PC-9 (cell line): Measurements from ENCODE around the gene UBQLN1. TPM values are rescaled to one million over a fixed set of nuclear protein-coding genes. Genes with fewer than 3 reads are reported as not detected.

Source experiments
- BruUV-seq: library from RNA; stranded (reverse); fragments of 400-500 nt; replicated peaks from 2 replicates; lab custom pipeline; 2021; lab: Mats Ljungman, UMichigan
- CTCF ChIA-PET: fragments of 300-600 bp; sonication (Branson Sonifier 250); formaldehyde crosslinking; loops from one replicate; lab custom pipeline; 2022; ENCODE audit warnings: antibody characterized with exemption; lab: Charles Lee
- POLR2A ChIA-PET: fragments of 300-600 bp; sonication (Branson Sonifier 250); formaldehyde crosslinking; loops from one replicate; lab custom pipeline; 2022; ENCODE audit warnings: antibody characterized with exemption; ENCODE audit not compliant: unreplicated experiment; lab: Charles Lee
- DNase-seq, 2 experiments: peaks; one replicate each; pipeline versions ENCODE4 v3.0.0 to v3.0.0-alpha.2; 2015 to 2022; ENCODE audit warnings: mixed read lengths in 1 of 2
- H2AFZ ChIP-seq: fragments of 200-600 bp; sonication (generic); 2 replicates; pipeline ENCODE4 v1.8.1; 2017; ENCODE audit warnings: antibody characterized with exemption
- H3F3A ChIP-seq: fragments of 200-600 bp; sonication (generic); 2 replicates; pipeline ENCODE4 v1.8.1; 2017; ENCODE audit warnings: antibody characterized with exemption, mild to moderate bottlenecking, low read depth; ENCODE audit not compliant: insufficient read depth
- H3K27ac ChIP-seq: fragments of 200-600 bp; sonication (generic); 2 replicates; pipeline ENCODE4 v1.6.1; 2016; ENCODE audit warnings: mixed run types
- H3K27me3 ChIP-seq: fragments of 200-600 bp; sonication (generic); 2 replicates; pipeline ENCODE4 v1.6.1; 2016; ENCODE audit warnings: low read depth, mixed run types; ENCODE audit not compliant: insufficient read depth
- H3K36me3 ChIP-seq: fragments of 200-600 bp; sonication (generic); 2 replicates; pipeline ENCODE4 v1.6.1; 2016; ENCODE audit warnings: low read depth, mixed run types
- H3K4me1 ChIP-seq: fragments of 200-600 bp; sonication (generic); replicated peaks from 2 replicates; pipeline ENCODE4 v1.6.1; 2016; ENCODE audit warnings: mixed run types; ENCODE audit not compliant: insufficient read depth
- H3K4me2 ChIP-seq: fragments of 200-600 bp; sonication (generic); 2 replicates; pipeline ENCODE4 v1.6.1; 2017; ENCODE audit warnings: mixed run types
- H3K4me3 ChIP-seq: fragments of 200-600 bp; sonication (generic); 2 replicates; pipeline ENCODE4 v1.6.1; 2016; ENCODE audit warnings: mixed run types
- H3K79me2 ChIP-seq: fragments of 200-600 bp; sonication (generic); 2 replicates; pipeline ENCODE4 v1.6.1; 2017; ENCODE audit warnings: low read depth, mixed run types
- H3K9me2 ChIP-seq: fragments of 200-600 bp; sonication (generic); 2 replicates; pipeline ENCODE4 v1.8.1; 2017; ENCODE audit warnings: mild to moderate bottlenecking; ENCODE audit not compliant: insufficient read depth
- H3K9me3 ChIP-seq: fragments of 200-600 bp; sonication (generic); 2 replicates; pipeline ENCODE4 v1.8.1; 2016; ENCODE audit warnings: low read depth; ENCODE audit not compliant: insufficient read depth
- H4K20me1 ChIP-seq: fragments of 200-600 bp; sonication (generic); 2 replicates; pipeline ENCODE4 v1.8.1; 2017; ENCODE audit not compliant: insufficient read depth
- EZH2 ChIP-seq: fragments of 200-600 bp; sonication (generic); IDR thresholded peaks from 2 replicates; pipeline ENCODE4 v1.8.0; 2017; ENCODE audit warnings: antibody characterized with exemption, low read depth
- intact Hi-C: fragments of 100-400 bp; cut with micrococcal nuclease; formaldehyde crosslinking; loops from one replicate; pipeline ENCODE4 v1.10.0; 2022; ENCODE audit not compliant: unreplicated experiment
- total RNA-seq: library from RNA; stranded (reverse); gene quantifications from 2 replicates; pipeline ENCODE4 v1.2.3, GENCODE V29; 2021
- TF ChIP-seq, protein P1 (sequence below): fragments of 200-600 bp; sonication (generic); conservative IDR thresholded peaks from 2 replicates; pipeline ENCODE4 v1.6.1; 2017; ENCODE audit warnings: mixed run types, antibody characterized with exemption, mild to moderate bottlenecking, moderate library complexity

UBQLN1 gene
- total RNA-seq, 1 experiment from 2014 or later, result 129 TPM

DNA sequence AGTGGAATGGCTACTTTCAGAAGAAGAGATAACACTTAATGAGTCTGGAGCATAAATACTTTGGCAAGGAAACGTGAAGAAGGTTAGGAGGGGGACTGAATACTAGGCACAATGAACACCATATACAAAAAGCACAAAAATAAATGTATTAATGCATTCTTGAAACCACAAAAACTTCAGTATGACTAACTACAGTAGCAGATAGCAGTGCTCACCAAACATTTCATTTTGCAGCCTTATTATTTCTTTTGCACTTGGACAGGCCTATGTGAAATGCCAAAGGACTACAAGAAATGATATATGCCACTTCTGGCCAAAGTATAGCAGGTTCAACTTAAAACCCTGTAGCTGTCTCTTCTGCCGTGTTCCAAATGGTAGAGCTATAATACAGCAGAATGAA lies 26.3 kb downstream of the UBQLN1 start:
- Histone ChIP-seq H3K36me3 (peaks cover 32% of the 10 kb centered on the region), H3K9me3 (no peaks in the 10 kb centered on the region), H3K9me2 (no peaks in the 10 kb centered on the region), H3K27me3 (no peaks in the 10 kb centered on the region), H4K20me1 (peaks cover 68% of the 10 kb centered on the region), H3K79me2 (peaks cover 62% of the 10 kb centered on the region), H2AFZ (no peak overlapping the region), H3K4me3 (no peak overlapping the region), H3K27ac (no peak overlapping the region), H3K4me2 (no peak overlapping the region), H3F3A (no peaks in the 10 kb centered on the region; the same call in 1 of the 2 replicates), H3K4me1 (no peaks in the 10 kb centered on the region)
- ChIA-PET POLR2A (no interaction called here), CTCF (no interaction called here)
- BruUV-seq, result no TSS peak
- intact Hi-C loops, result no loop called here
- TF ChIP-seq, protein P1, sequence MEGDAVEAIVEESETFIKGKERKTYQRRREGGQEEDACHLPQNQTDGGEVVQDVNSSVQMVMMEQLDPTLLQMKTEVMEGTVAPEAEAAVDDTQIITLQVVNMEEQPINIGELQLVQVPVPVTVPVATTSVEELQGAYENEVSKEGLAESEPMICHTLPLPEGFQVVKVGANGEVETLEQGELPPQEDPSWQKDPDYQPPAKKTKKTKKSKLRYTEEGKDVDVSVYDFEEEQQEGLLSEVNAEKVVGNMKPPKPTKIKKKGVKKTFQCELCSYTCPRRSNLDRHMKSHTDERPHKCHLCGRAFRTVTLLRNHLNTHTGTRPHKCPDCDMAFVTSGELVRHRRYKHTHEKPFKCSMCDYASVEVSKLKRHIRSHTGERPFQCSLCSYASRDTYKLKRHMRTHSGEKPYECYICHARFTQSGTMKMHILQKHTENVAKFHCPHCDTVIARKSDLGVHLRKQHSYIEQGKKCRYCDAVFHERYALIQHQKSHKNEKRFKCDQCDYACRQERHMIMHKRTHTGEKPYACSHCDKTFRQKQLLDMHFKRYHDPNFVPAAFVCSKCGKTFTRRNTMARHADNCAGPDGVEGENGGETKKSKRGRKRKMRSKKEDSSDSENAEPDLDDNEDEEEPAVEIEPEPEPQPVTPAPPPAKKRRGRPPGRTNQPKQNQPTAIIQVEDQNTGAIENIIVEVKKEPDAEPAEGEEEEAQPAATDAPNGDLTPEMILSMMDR, result no peak
- no peak for TF ChIP-seq EZH2
- no peak for DNase-seq

DNA sequence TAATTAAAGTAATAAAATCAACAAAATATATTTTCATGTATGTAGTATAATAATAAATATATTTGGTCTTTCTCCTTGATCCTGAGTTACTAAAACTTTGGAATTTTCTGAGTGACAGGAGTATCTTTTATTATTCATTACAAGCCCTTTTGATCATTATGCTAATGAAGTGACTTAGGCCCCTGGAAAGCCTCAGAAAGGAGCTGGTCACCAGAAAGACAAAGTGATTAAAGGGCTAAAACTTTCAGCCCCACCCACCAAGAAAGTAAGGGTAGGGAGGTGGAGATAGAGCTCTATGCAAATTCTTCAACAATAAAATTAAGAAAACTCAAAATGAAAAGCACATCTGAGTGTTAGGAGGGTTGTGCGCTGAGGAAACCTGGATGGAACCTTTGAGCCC lies 27.5 kb downstream of the UBQLN1 start:
- H3K36me3 ChIP-seq, result peaks cover 32% of the 10 kb centered on the region
- DNase-seq, result no peak
- CTCF ChIA-PET, result no interaction called here
- H3K27me3 ChIP-seq, result no peaks in the 10 kb centered on the region
- peaks cover 58% of the 10 kb centered on the region for H3K79me2 ChIP-seq
- H3K4me2 ChIP-seq, result no peak overlapping the region
- no peak overlapping the region for H2AFZ ChIP-seq
- no peaks in the 10 kb centered on the region for H3K9me2 ChIP-seq
- TF ChIP-seq, protein P1, result no peak
- TF ChIP-seq EZH2, result no peak
- H3K4me3 ChIP-seq, result no peak overlapping the region
- H3F3A ChIP-seq, result no peaks in the 10 kb centered on the region; the same call in 1 of the 2 replicates
- intact Hi-C loops, result no loop called here
- H3K27ac ChIP-seq, result no peak overlapping the region
- no peaks in the 10 kb centered on the region for H3K9me3 ChIP-seq
- POLR2A ChIA-PET, result no interaction called here
- BruUV-seq, result no TSS peak
- H4K20me1 ChIP-seq, result peaks cover 60% of the 10 kb centered on the region
- no peaks in the 10 kb centered on the region for H3K4me1 ChIP-seq

DNA sequence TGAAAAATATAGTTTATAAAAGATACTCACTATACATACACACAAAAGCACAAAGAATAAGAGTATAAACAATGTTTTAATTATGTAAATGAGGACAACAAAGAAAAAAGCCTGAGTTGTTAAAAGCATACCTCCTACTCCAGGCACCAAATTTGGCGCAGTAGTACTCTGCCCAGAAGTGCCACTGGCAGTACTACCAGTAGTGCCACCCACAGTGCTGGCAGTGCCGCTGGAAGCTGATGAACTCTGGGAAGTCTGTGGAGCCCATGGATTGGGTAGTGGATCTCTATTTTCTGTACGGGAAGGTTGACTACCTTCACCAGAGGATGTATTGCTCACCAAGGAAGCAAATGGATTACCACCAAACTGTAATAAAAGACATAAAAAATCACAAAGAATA lies 30.2 kb downstream of the UBQLN1 start:
- ChIA-PET CTCF (no interaction called here), POLR2A (no interaction called here)
- TF ChIP-seq, protein P1, result no peak
- no peak for TF ChIP-seq EZH2
- no peak for DNase-seq
- no TSS peak for BruUV-seq
- Histone ChIP-seq H3K9me2 (no peaks in the 10 kb centered on the region), H3K79me2 (peaks cover 37% of the 10 kb centered on the region), H3K27me3 (no peaks in the 10 kb centered on the region), H3K27ac (no peak overlapping the region), H3F3A (no peaks in the 10 kb centered on the region; the same call in 1 of the 2 replicates), H3K4me1 (no peaks in the 10 kb centered on the region), H3K4me3 (no peak overlapping the region), H3K4me2 (no peak overlapping the region), H3K9me3 (no peaks in the 10 kb centered on the region), H3K36me3 (peaks cover 29% of the 10 kb centered on the region), H2AFZ (no peak overlapping the region), H4K20me1 (peaks cover 62% of the 10 kb centered on the region)
- intact Hi-C loops, result no loop called here
